GM12878 (cell line): Measurements from ENCODE around the gene SSBP4.

Source experiments
- BCL11A ChIP-seq: IDR thresholded peaks from 2 replicates; pipeline ENCODE4 v1.6.1; 2011; ENCODE audit warnings: low read depth, low read length
- EGR1 ChIP-seq, 2 experiments: IDR thresholded peaks; 1 replicate in 1 of 2; 2 replicates in 1 of 2; pipeline ENCODE4 v1.6.1; 2011 to 2012; ENCODE audit warnings: low read depth in 2 of 2, low read length in 2 of 2, borderline replicate concordance in 1 of 2, mild to moderate bottlenecking in 1 of 2, moderate library complexity in 1 of 2
- EZH2 ChIP-seq: IDR thresholded peaks from 2 replicates; pipeline ENCODE4 v1.6.1; 2012; ENCODE audit warnings: low read depth, mild to moderate bottlenecking, control low read depth, inconsistent platforms, low read length, borderline replicate concordance; ENCODE audit not compliant: control insufficient read depth
- GATAD2B ChIP-seq: fragments of 450-650 bp; conservative IDR thresholded peaks from 2 replicates; pipeline ENCODE4 v1.6.1; 2017; ENCODE audit warnings: low read depth, mild to moderate bottlenecking, moderate library complexity
- POLR2A ChIP-seq: IDR thresholded peaks from 2 replicates; pipeline ENCODE4 v1.6.1; 2011; ENCODE audit warnings: low read depth, mild to moderate bottlenecking, low read length
- RAD21 ChIP-seq: IDR thresholded peaks from 2 replicates; pipeline ENCODE4 v1.6.1; 2011; ENCODE audit warnings: mild to moderate bottlenecking, low read depth, low read length, moderate library complexity; ENCODE audit not compliant: insufficient read depth
- RBBP5 ChIP-seq: fragments of 200-600 bp; sonication (generic); conservative IDR thresholded peaks from 2 replicates; pipeline ENCODE4 v1.6.1; 2016
- STAT1 ChIP-seq: fragments of 450-650 bp; conservative IDR thresholded peaks from 2 replicates; pipeline ENCODE4 v1.6.1; 2014; ENCODE audit warnings: antibody characterized with exemption, mild to moderate bottlenecking
- TF ChIP-seq, protein P1 (sequence below), 3 experiments: IDR thresholded peaks in 2 of 3; conservative IDR thresholded peaks in 1 of 3; 2 replicates each; pipeline ENCODE4 v1.5.1; 2011; ENCODE audit warnings: low read depth in 3 of 3, low read length in 3 of 3, mild to moderate bottlenecking in 3 of 3, control low read depth in 2 of 3, moderate library complexity in 2 of 3, inconsistent platforms in 1 of 3, mixed read lengths in 1 of 3; ENCODE audit not compliant: control insufficient read depth in 2 of 3, insufficient read depth in 1 of 3; ENCODE audit errors: extremely low read depth in 1 of 3
- TF ChIP-seq, protein P2 (sequence below): IDR thresholded peaks from 2 replicates; pipeline ENCODE4 v1.6.1; 2012; ENCODE audit warnings: low read depth, low read length, improper control_type of control experiment
- TF ChIP-seq, protein P3 (sequence below): fragments of 450-650 bp; IDR thresholded peaks from 2 replicates; pipeline ENCODE4 v1.6.1; 2017; ENCODE audit warnings: low read depth, mild to moderate bottlenecking, moderate library complexity

DNA sequence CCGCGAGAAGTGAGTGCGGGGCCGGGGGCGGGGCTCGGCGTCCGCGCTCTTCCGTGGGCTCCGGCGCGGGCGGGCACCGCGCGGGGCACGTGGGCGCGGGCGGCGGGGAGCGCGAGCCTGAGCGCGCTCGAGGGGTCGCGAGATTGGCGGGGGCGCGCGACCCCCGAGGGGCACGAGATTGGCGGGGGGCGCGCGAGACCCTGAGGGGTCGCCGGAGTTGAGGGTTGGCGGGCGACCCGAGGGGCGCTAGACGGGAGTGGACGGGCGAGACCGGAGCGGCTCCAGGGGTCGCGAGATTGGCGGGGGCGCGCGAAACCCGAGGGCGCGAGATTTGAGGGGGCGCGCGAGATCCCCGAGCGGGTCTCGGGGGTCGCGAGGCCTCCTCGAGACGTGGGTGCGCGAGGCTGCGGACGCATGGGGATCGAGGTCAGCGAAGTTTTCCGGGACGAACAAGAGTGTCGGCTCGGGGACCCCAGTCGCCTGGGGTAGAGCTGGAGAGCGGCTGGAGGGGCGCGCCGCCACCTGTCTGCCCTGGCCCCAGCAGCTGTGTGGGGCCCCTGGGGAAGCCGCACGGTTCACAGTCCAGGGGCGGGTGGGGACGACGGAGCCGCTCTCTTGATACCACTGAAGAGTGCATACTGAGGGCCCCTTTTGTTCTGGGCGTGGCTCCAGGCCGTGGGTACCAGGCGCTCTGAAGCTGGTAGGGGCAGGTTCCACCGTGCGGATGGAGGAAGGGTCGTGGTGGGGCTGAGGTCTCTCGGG is 682 bp downstream of the SSBP4 start:
- TF ChIP-seq RAD21 (no peak), GATAD2B (0 out of 2 replicates have a peak, but pooled peaks have one; percentile 4), POLR2A (peak; percentile 71), RBBP5 (no peak), EZH2 (no peak), BCL11A (no peak), STAT1 (no peak), EGR1 (IDR thresholded peaks at IDR 0.05; ENCODE audit: borderline replicate concordance in 1 of 2, low read depth in 2 of 2, low read length in 2 of 2) (no peak)
- TF ChIP-seq, protein P1, sequence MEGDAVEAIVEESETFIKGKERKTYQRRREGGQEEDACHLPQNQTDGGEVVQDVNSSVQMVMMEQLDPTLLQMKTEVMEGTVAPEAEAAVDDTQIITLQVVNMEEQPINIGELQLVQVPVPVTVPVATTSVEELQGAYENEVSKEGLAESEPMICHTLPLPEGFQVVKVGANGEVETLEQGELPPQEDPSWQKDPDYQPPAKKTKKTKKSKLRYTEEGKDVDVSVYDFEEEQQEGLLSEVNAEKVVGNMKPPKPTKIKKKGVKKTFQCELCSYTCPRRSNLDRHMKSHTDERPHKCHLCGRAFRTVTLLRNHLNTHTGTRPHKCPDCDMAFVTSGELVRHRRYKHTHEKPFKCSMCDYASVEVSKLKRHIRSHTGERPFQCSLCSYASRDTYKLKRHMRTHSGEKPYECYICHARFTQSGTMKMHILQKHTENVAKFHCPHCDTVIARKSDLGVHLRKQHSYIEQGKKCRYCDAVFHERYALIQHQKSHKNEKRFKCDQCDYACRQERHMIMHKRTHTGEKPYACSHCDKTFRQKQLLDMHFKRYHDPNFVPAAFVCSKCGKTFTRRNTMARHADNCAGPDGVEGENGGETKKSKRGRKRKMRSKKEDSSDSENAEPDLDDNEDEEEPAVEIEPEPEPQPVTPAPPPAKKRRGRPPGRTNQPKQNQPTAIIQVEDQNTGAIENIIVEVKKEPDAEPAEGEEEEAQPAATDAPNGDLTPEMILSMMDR (IDR thresholded peaks at IDR 0.05 in 2 of 3, conservative IDR thresholded peaks at IDR 0.05 in 1 of 3; ENCODE audit: control insufficient read depth in 2 of 3, extremely low read depth in 1 of 3, insufficient read depth in 1 of 3, low read depth in 3 of 3, low read length in 3 of 3), result no peak
- TF ChIP-seq, protein P2, sequence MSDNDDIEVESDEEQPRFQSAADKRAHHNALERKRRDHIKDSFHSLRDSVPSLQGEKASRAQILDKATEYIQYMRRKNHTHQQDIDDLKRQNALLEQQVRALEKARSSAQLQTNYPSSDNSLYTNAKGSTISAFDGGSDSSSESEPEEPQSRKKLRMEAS, result no peak; the same call in 1 of the 2 replicates
- TF ChIP-seq, protein P3, sequence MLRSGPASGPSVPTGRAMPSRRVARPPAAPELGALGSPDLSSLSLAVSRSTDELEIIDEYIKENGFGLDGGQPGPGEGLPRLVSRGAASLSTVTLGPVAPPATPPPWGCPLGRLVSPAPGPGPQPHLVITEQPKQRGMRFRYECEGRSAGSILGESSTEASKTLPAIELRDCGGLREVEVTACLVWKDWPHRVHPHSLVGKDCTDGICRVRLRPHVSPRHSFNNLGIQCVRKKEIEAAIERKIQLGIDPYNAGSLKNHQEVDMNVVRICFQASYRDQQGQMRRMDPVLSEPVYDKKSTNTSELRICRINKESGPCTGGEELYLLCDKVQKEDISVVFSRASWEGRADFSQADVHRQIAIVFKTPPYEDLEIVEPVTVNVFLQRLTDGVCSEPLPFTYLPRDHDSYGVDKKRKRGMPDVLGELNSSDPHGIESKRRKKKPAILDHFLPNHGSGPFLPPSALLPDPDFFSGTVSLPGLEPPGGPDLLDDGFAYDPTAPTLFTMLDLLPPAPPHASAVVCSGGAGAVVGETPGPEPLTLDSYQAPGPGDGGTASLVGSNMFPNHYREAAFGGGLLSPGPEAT, result no peak
